Measurements from ENCODE around the gene ADAMTS8. TPM values are rescaled to one million over a fixed set of nuclear protein-coding genes. Genes with fewer than 3 reads are reported as not detected.

Gene ADAMTS8
- polyA plus RNA-seq, 1 of the 3 experiments (the other 2 are of a cell fraction) = not detected

DNA sequence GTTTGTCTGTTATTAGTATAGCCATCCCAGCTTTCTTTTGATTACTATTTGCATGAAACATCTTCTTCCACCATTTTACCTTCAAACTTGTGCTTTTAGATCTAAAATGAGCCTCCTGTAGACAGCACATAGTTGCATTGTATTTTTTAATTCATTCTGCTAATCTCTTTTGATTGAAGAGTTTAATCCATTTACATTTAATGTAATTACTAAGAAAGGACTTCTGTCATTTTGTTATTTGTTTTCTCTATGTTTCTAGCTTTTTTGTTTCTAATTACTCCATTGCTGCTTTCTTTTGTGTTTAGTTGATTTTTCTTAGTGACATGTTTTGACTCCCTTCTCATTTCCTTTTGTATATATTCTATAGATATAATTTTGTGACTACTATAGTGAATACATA is 70.0 kb downstream of the ADAMTS8 start:
- TF ChIP-seq, protein P1, sequence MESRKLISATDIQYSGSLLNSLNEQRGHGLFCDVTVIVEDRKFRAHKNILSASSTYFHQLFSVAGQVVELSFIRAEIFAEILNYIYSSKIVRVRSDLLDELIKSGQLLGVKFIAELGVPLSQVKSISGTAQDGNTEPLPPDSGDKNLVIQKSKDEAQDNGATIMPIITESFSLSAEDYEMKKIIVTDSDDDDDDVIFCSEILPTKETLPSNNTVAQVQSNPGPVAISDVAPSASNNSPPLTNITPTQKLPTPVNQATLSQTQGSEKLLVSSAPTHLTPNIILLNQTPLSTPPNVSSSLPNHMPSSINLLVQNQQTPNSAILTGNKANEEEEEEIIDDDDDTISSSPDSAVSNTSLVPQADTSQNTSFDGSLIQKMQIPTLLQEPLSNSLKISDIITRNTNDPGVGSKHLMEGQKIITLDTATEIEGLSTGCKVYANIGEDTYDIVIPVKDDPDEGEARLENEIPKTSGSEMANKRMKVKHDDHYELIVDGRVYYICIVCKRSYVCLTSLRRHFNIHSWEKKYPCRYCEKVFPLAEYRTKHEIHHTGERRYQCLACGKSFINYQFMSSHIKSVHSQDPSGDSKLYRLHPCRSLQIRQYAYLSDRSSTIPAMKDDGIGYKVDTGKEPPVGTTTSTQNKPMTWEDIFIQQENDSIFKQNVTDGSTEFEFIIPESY (IDR thresholded peaks at IDR 0.05; ENCODE audit: borderline replicate concordance, low read depth) = no peak
- TF ChIP-seq RXRA (IDR thresholded peaks at IDR 0.05; ENCODE audit: borderline replicate concordance, low read depth) (no peak), SIN3A (IDR thresholded peaks at IDR 0.05; ENCODE audit: borderline replicate concordance, low read depth, low read length) (no peak), RAD21 (IDR thresholded peaks at IDR 0.05; ENCODE audit: low read length) (no peak), NFIC (IDR thresholded peaks at IDR 0.05; ENCODE audit: borderline replicate concordance) (no peak), YY1 (IDR thresholded peaks at IDR 0.05; ENCODE audit: low read depth) (no peak), POLR2AphosphoS5 (IDR thresholded peaks at IDR 0.05; ENCODE audit: low read depth, low read length) (no peak), TCF12 (IDR thresholded peaks at IDR 0.05) (no peak), NRF1 (IDR thresholded peaks at IDR 0.05; ENCODE audit: low read depth, low read length) (no peak), CHD2 (IDR thresholded peaks at IDR 0.05; ENCODE audit: low read length, partially characterized antibody) (no peak), RCOR1 (IDR thresholded peaks at IDR 0.05; ENCODE audit: low read length) (no peak), GATA2 (CRISPR knock-in tag; IDR thresholded peaks at IDR 0.05) (no peak)
- TF ChIP-seq, protein P2, sequence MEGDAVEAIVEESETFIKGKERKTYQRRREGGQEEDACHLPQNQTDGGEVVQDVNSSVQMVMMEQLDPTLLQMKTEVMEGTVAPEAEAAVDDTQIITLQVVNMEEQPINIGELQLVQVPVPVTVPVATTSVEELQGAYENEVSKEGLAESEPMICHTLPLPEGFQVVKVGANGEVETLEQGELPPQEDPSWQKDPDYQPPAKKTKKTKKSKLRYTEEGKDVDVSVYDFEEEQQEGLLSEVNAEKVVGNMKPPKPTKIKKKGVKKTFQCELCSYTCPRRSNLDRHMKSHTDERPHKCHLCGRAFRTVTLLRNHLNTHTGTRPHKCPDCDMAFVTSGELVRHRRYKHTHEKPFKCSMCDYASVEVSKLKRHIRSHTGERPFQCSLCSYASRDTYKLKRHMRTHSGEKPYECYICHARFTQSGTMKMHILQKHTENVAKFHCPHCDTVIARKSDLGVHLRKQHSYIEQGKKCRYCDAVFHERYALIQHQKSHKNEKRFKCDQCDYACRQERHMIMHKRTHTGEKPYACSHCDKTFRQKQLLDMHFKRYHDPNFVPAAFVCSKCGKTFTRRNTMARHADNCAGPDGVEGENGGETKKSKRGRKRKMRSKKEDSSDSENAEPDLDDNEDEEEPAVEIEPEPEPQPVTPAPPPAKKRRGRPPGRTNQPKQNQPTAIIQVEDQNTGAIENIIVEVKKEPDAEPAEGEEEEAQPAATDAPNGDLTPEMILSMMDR (IDR thresholded peaks at IDR 0.05) = no peak
- TF ChIP-seq, protein P3, sequence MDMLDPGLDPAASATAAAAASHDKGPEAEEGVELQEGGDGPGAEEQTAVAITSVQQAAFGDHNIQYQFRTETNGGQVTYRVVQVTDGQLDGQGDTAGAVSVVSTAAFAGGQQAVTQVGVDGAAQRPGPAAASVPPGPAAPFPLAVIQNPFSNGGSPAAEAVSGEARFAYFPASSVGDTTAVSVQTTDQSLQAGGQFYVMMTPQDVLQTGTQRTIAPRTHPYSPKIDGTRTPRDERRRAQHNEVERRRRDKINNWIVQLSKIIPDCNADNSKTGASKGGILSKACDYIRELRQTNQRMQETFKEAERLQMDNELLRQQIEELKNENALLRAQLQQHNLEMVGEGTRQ (IDR thresholded peaks at IDR 0.05; ENCODE audit: borderline replicate concordance, low read depth, low read length) = no peak
- Histone ChIP-seq H3F3A (replicated peaks; ENCODE audit: insufficient read depth) (no peaks in the 10 kb centered on the region), H3K9me3 (peaks cover 11% of the 10 kb centered on the region; the same call in 1 of the 2 replicates), H3K4me3 (ENCODE audit: low read depth in 2 of 2, low read length in 1 of 2) (no peak overlapping the region), H3K36me3 (replicated peaks in 1 of 2; ENCODE audit: control insufficient read depth in 1 of 2, insufficient read depth in 2 of 2, low read length in 1 of 2) (no peaks in the 10 kb centered on the region), H3K9ac (no peak overlapping the region), H3K79me2 (ENCODE audit: insufficient read depth) (no peaks in the 10 kb centered on the region), H4K20me1 (ENCODE audit: insufficient read depth) (no peaks in the 10 kb centered on the region), H3K27me3 (ENCODE audit: insufficient read depth) (no peaks in the 10 kb centered on the region; the same call in 1 of the 2 replicates), H3K4me2 (no peak overlapping the region), H3K27ac (ENCODE audit: low read depth in 2 of 2, low read length in 1 of 2) (no peak overlapping the region), H2AFZ (ENCODE audit: low read depth) (no peak overlapping the region), H3K9me2 (no peaks in the 10 kb centered on the region), H3K4me1 (ENCODE audit: control insufficient read depth in 1 of 2, insufficient read depth in 2 of 2, low read depth in 1 of 2, low read length in 1 of 2) (no peaks in the 10 kb centered on the region)
- no peak for DNase-seq
- ChIA-PET POLR2A (no interaction called here), CTCF (interaction anchor here (1.1 kb wide), 1 partner anchor 12 kb away, joined by 3 read pairs; no protein-coding TSS in a partner anchor)

Other genes with a start within 250 kb of the ADAMTS8 start
- gene ZBTB44, start 113.7 kb downstream of the ADAMTS8 start, polyA plus RNA-seq (2012; rRNA removed) = 5.0 and 6.9 TPM in 2 replicates
- 0.96 and 1.1 TPM in 2 replicates for gene ADAMTS15, start 20.0 kb upstream of the ADAMTS8 start, polyA plus RNA-seq (2012; rRNA removed)